ENCODE data around the gene WWP2. TPM values are rescaled to one million over a fixed set of nuclear protein-coding genes. Genes with fewer than 3 reads are reported as not detected.

WWP2 gene
- total RNA-seq: 37.9 to 41.2 TPM (median 39.9 TPM) in 3 replicates
- long read RNA-seq, full-length matches to known transcripts: 41 of 91 reads
- long read RNA-seq, partial matches to known transcripts: 23 of 91 reads
- long read RNA-seq, other reads (novel, unspliced or antisense): 27 of 91 reads

- H3K36me3 Mint-ChIP-seq (ENCODE audit: low read depth): no peaks in the 10 kb centered on the region
- no peaks in the 10 kb centered on the region for H3K9me3 Mint-ChIP-seq (ENCODE audit: low read depth)
Measured at GRCh38 chr16:69761983-69762813, at the start of gene WWP2. TSS of gene WWP2 (plus strand) at chr16:69762332. CDS start at chr16:69787011, 24,679 bp downstream.

DNA sequence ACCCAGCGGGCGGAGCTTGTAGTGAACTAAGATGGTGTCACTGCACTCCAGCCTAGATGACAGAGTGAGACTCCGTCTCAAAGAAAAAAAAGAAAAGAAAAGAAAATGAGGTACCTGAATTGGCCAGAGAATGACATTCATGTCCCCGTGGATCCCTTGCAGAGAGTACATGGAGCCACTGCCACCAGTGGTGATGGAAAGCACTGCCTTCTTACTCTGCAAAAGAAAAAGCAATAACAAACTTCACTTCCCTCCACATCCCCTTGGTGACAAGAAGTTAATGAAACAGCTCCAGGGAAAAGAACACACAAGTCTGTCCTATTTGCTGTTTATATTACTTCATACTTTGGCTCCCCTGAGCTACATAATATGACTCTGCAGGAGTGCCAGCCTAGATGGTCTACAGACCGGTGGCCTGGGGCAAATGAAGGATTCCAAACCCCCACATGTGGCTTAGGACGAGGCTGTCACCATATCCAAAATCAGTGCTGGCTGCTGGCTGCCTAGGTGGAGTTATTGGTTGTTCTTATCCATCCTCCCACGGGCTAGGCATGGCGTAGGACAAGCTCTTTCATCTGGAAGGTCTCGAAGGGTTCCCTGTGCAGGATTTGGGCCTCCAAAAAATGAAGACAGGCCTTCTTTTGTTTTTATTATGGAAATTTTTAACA, 49.1 kb upstream of the WWP2 start:
- Mint-ChIP-seq H3K4me3 (ENCODE audit: unreplicated experiment) (no peak overlapping the region), H3K27me3 (ENCODE audit: low read depth) (no peaks in the 10 kb centered on the region), H3K4me1 (ENCODE audit: low read depth) (peaks cover 5% of the 10 kb centered on the region), H3K36me3 (ENCODE audit: low read depth) (peaks cover 23% of the 10 kb centered on the region), H3K9me3 (ENCODE audit: low read depth) (no peaks in the 10 kb centered on the region), H3K27ac (ENCODE audit: unreplicated experiment) (peak overlapping the region; percentile 22)
- TF ChIP-seq CTCF (IDR thresholded peaks at IDR 0.05): peak; percentile 28
- DNase-seq (ENCODE audit: low spot score): no peak

More at GRCh38 chr16:69761983-69762813, at the start of gene WWP2:
- no peak for TF ChIP-seq CTCF (IDR thresholded peaks at IDR 0.05)
- Mint-ChIP-seq H3K4me1 (ENCODE audit: low read depth) (peaks cover 10% of the 10 kb centered on the region), H3K4me3 (ENCODE audit: unreplicated experiment) (peak within 1 kb of the TSS; percentile 91), H3K27ac (ENCODE audit: unreplicated experiment) (peak within 1 kb of the TSS; percentile 99), H3K27me3 (ENCODE audit: low read depth) (no peaks in the 10 kb centered on the region)
- DNase-seq (ENCODE audit: low spot score): no peak

DNA sequence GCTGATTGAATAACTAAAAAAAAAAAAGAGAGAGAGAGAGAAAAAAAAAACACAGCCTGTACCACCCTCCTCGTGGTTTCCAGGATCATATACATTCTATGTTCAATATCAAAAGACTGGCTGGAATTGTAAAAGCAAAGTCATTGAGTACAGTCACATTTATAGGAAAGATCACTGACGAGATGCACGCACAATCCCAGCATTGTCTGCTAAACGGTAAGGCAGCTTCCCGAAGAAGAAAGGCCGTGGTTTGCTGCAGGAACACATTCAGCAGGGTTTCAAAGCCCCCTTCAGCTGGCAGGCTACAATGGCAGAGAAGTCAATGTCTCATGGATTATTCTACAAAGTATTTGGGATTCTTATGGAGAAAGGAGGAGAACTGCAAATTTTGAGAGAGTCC, 45.1 kb upstream of the WWP2 start:
- no peak for DNase-seq (ENCODE audit: low spot score)
- Mint-ChIP-seq H3K36me3 (ENCODE audit: low read depth) (peaks cover 23% of the 10 kb centered on the region), H3K27me3 (ENCODE audit: low read depth) (no peaks in the 10 kb centered on the region), H3K9me3 (ENCODE audit: low read depth) (no peaks in the 10 kb centered on the region), H3K4me3 (ENCODE audit: unreplicated experiment) (no peak overlapping the region), H3K4me1 (ENCODE audit: low read depth) (no peaks in the 10 kb centered on the region), H3K27ac (ENCODE audit: unreplicated experiment) (peak overlapping the region; percentile 12)
- no peak for TF ChIP-seq CTCF (IDR thresholded peaks at IDR 0.05)

GRCh38 chr16:69718111-69718764, 43.9 kb upstream of the WWP2 start:
- peaks cover 23% of the 10 kb centered on the region for H3K36me3 Mint-ChIP-seq (ENCODE audit: low read depth)

More at GRCh38 chr16:69718111-69718764, 43.9 kb upstream of the WWP2 start:
- Mint-ChIP-seq H3K27me3 (ENCODE audit: low read depth) (no peaks in the 10 kb centered on the region), H3K27ac (ENCODE audit: unreplicated experiment) (no peak overlapping the region), H3K9me3 (ENCODE audit: low read depth) (no peaks in the 10 kb centered on the region), H3K4me3 (ENCODE audit: unreplicated experiment) (no peak overlapping the region), H3K4me1 (ENCODE audit: low read depth) (no peaks in the 10 kb centered on the region)
- TF ChIP-seq CTCF (IDR thresholded peaks at IDR 0.05): no peak
- DNase-seq (ENCODE audit: low spot score): peak; percentile 34

Data from chondrocyte (in vitro differentiated cells).